Ovary (tissue), 9 donors: ENCODE data around the gene TMPRSS13. TPM values are rescaled to one million over a fixed set of nuclear protein-coding genes. Genes with fewer than 3 reads are reported as not detected.
A peak's percentile ranks its signal among the peaks of the same experiment; 100 is the strongest.

Experiments used
- DNase-seq, 5 donors: peaks; one replicate each; pipeline ENCODE4 v3.0.0-alpha.2; 2019 to 2020
- H3K27ac ChIP-seq, 2 donors: fragments of 200-600 bp; one replicate each; pipeline versions ENCODE4 v1.5.1 to v1.8.0; 2019 to 2022
- H3K27me3 ChIP-seq: fragments of 200-600 bp; one replicate; pipeline ENCODE4 v1.8.0; 2022
- H3K36me3 ChIP-seq: fragments of 200-600 bp; sonication (generic); one replicate; pipeline ENCODE4 v1.5.1; 2019
- H3K4me1 ChIP-seq: one replicate; pipeline ENCODE4 v1.8.1; 2013; ENCODE audit warnings: mild to moderate bottlenecking, moderate library complexity; ENCODE audit not compliant: insufficient read depth
- H3K4me3 ChIP-seq: fragments of 200-600 bp; sonication (generic); one replicate; pipeline ENCODE4 v1.5.1; 2017
- H3K9me3 ChIP-seq, 2 donors: fragments of 200-600 bp in 1 of 2; sonication (generic) in 1 of 2; one replicate each; pipeline versions ENCODE4 v1.5.1 to v1.8.1; 2013 to 2019; ENCODE audit warnings: mild to moderate bottlenecking in 1 of 2, moderate library complexity in 1 of 2
- CTCF ChIP-seq, 3 donors: fragments of 450-650 bp in 2 of 3; fragments of 200-600 bp in 1 of 3; IDR thresholded peaks; one replicate each; pipeline versions ENCODE4 v1.5.1 to v1.8.0; 2016 to 2022; ENCODE audit warnings: antibody characterized with exemption in 3 of 3, mild to moderate bottlenecking in 1 of 3
- EP300 ChIP-seq: sonication (generic); formaldehyde crosslinking; IDR thresholded peaks from one replicate; pipeline ENCODE4 v1.6.1; 2017; ENCODE audit warnings: antibody characterized with exemption
- POLR2A ChIP-seq: fragments of 450-650 bp; IDR thresholded peaks from one replicate; pipeline ENCODE4 v1.6.1; 2017; ENCODE audit warnings: antibody characterized with exemption, mild to moderate bottlenecking, moderate library complexity
- WGBS, 3 donors: extraction: QIAGEN DNeasy Blood & Tissue Kit in 1 of 3; methylation state at CpG; one replicate each; pipeline versions ENCODE4 v1.1.5 to v1.1.7; 2013 to 2017; 5-methylcytosine and 5-hydroxymethylcytosine counted together
- intact Hi-C, 4 donors: fragments of 100-400 bp; cut with DNase I; formaldehyde crosslinking; loops; one replicate each; pipeline versions ENCODE4 v1.11.0 to v1.15.1; 2022 to 2023
- polyA plus RNA-seq, 2 donors: library from polyadenylated mRNA; stranded (reverse); fragments of 200-250 nt in 1 of 2; fragments of 350-450 nt in 1 of 2; fragmentation: Illumina TruSeq in 1 of 2; extraction: RNeasy Lipid Tissue Mini Kit (QIAGEN cat#74804) in 1 of 2; gene quantifications; one replicate each; pipeline ENCODE4 v1.2.3, GENCODE V29; 2013 to 2014
- total RNA-seq, 7 donors: library from RNA; depleted of rRNA in 2 of 7; stranded (reverse); fragments of >200 nt in 2 of 7; fragmentation: NEBNext Ultra II Directional in 3 of 7; extraction: Animal tissue kit (Norgen Biotek cat#: 25700) in 3 of 7; gene quantifications; one replicate each; pipeline versions ENCODE4 v1.1.0 to v1.2.4, GENCODE V29; 2016 to 2023
- donor health status: DM: no; HTN: no; CAD: no; lungs with moderate emphysema.
- donor health status: DM: no; HTN: no; CAD: no.
- donor health status: Bipolar disorder and iron deficiency.
- donor health status: DM: yes; HTN: yes; CAD: no.
- donor health status: DM: no; HTN: no; CAD: no.
- donor health status: DM: yes; HTN: yes; CAD: no.

Gene TMPRSS13
- total and polyA plus RNA-seq, 9 donors: 0.05 to 2.0 (median 0.22) TPM; not detected in 2

DNA sequence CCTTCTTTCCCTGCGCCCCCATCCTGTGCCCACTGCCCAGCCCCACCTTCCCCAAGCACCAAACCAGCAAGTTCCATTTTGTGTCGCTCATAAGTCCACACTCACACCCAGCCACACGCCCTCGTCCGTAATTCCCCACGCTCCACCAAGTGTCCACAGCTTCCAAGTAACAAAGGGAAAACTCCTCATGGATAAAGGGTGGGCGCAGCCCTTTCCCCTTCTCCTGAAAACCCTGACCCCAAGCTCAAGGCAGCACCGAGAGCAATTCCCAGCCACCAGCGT is 53.2 kb downstream of the TMPRSS13 start:
- Histone ChIP-seq H3K27ac (peak overlapping the region; percentile 86 to 93), H3K27me3 (no peaks in the 10 kb centered on the region), H3K9me3 (no peaks in the 10 kb centered on the region), H3K4me1 (peaks cover 27% of the 10 kb centered on the region), H3K36me3 (no peaks in the 10 kb centered on the region), H3K4me3 (peak overlapping the region; percentile 78)
- intact Hi-C loops: no loop called here
- TF ChIP-seq EP300: no peak
- no peak for TF ChIP-seq CTCF (IDR thresholded peaks at IDR 0.05)
- TF ChIP-seq POLR2A: no peak
- 0 to 2% (median 0%) methylated on average over 9 of the region's 9 CpGs for WGBS, 3 donors
- no peak for DNase-seq

DNA sequence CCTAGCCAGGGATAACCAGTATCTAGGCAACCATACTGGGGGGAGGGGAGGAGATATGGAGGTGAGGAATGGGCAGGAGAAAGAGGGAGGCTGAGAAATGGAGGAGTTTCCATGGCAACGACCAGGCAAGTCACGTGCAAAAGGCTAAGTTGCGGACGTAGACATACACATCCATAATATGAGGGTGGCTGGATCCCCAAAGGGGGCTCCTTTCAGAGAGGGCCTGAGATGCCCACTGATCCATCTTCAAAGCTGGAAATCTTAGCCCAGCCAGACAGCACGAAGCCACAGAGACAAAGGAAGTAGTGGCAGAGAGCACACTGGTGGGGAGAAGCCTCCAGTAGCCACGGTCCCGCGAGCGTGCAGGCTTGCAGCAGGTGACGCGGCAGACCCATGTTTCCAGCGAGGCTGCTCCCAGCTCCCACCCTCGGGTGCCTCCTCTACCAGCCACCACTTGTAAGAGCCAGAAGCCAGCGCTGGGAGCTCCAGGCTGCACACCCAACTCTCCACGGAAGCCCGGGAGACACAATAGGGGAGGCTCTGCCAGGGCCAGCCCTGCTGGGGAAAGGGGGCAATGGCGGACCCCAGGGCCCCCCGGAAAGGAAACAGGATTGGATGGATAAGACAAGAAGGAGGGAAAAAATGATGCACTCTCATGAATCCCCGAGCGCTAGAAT is 53.7 kb downstream of the TMPRSS13 start:
- TF ChIP-seq EP300 (no peak), POLR2A (no peak), CTCF (IDR thresholded peaks at IDR 0.05) (no peak)
- H3K4me1 ChIP-seq: peaks cover 28% of the 10 kb centered on the region
- peak overlapping the region; percentile 86 to 93 for H3K27ac ChIP-seq
- H3K36me3 ChIP-seq: no peaks in the 10 kb centered on the region
- 2 to 3% (median 2%) methylated on average over 20 of the region's 20 CpGs for WGBS, 3 donors
- DNase-seq: peak in 2 of 5 donors; percentile 46 to 60
- peak overlapping the region; percentile 78 for H3K4me3 ChIP-seq
- no peaks in the 10 kb centered on the region for H3K9me3 ChIP-seq
- intact Hi-C loops: no loop called here
- H3K27me3 ChIP-seq: no peaks in the 10 kb centered on the region

DNA sequence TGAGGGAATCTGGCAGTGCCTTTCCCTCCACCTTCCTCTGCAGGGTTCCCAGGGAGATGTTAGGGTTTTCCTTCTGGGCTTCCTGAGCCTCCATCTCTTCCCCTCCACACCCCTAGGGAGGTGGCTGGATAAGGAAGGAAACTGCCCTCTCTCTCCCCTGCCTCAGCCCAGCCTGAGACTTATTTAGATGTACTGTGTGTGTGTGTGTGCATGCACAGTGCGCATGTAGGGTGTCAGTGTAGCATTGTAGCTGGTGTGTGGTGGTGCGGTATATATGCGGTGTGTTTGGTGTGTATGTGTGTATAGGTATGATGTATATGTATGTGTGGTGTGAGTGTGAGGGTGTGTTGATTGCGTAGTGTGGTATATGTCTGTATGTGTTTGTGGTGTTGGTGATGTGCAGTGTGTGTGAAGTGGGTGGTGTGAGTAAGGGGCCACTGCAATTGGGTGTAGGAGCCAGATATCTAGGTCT is 54.3 kb downstream of the TMPRSS13 start:
- Histone ChIP-seq H3K4me1 (peaks cover 33% of the 10 kb centered on the region), H3K27ac (peak overlapping the region; percentile 69 to 93), H3K4me3 (peak overlapping the region; percentile 78), H3K9me3 (no peaks in the 10 kb centered on the region), H3K36me3 (no peaks in the 10 kb centered on the region), H3K27me3 (no peaks in the 10 kb centered on the region)
- 86 to 93% (median 93%) methylated on average over 4 of the region's 4 CpGs for WGBS, 3 donors
- DNase-seq: no peak
- TF ChIP-seq EP300 (no peak), CTCF (IDR thresholded peaks at IDR 0.05) (no peak), POLR2A (no peak)
- intact Hi-C loops: no loop called here

- TF ChIP-seq POLR2A: no peak
- no peak for TF ChIP-seq CTCF (IDR thresholded peaks at IDR 0.05)
- TF ChIP-seq EP300: no peak
- no peaks in the 10 kb centered on the region for H3K27me3 ChIP-seq
- no peaks in the 10 kb centered on the region for H3K36me3 ChIP-seq
- peak overlapping the region; percentile 69 to 93 for H3K27ac ChIP-seq
- 57 to 70% (median 60%) methylated on average over 16 of the region's 16 CpGs for WGBS, 3 donors
- no peaks in the 10 kb centered on the region for H3K9me3 ChIP-seq
- H3K4me3 ChIP-seq: peak overlapping the region; percentile 78
- intact Hi-C loops: no loop called here
- H3K4me1 ChIP-seq: peaks cover 36% of the 10 kb centered on the region
- no peak for DNase-seq
Measured at GRCh38 chr11:117874253-117874909, 54.8 kb downstream of the TMPRSS13 start.
